ENCODE measurements around the gene SGK1.
"Not testable (repeated sequence)": the region's sequence is repeated elsewhere in the genome, so short reads cannot be mapped to it uniquely, and the experiment has no call there.

Gene SGK1

GRCh38 chr6:134328792-134329191 is 10.9 kb upstream of the SGK1 start:
- no peak for DNase-seq (ENCODE audit: low read depth)
- H3K4me3 ChIP-seq (ENCODE audit: control insufficient read depth, low read depth, low read length): no peak overlapping the region
- no peak for TF ChIP-seq CTCF (conservative IDR thresholded peaks at IDR 0.05; ENCODE audit: control insufficient read depth, insufficient read depth, low read depth, low read length)

GRCh38 chr6:134328138-134328537 is 10.2 kb upstream of the SGK1 start:
- no peak for TF ChIP-seq CTCF (conservative IDR thresholded peaks at IDR 0.05; ENCODE audit: control insufficient read depth, insufficient read depth, low read depth, low read length)
- no peak for DNase-seq (ENCODE audit: low read depth)
- H3K4me3 ChIP-seq (ENCODE audit: control insufficient read depth, low read depth, low read length): no peak overlapping the region

DNA sequence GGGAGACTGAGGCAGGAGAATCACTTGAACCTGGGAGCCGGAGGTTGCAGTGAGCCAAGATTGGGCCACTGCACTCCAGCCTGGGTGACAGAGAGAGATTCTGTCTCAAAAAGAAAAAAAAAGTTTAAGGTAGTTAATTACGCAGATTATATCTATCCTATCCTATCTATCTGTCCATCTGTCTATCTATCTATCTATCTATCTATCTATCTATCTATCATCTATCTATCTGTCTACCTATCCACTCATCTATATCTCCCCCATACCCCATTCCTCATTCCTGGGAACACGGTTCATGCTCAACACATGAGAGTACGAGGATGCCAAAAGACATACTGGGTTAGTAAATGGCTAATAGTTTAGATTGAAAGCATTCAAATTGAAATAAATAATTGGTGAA is 8.3 kb upstream of the SGK1 start:
- not testable (repeated sequence) for DNase-seq (ENCODE audit: low read depth); H3K4me3 ChIP-seq (ENCODE audit: control insufficient read depth, low read depth, low read length)

GRCh38 chr6:134324766-134325165 is 6.9 kb upstream of the SGK1 start:
- no peak overlapping the region for H3K4me3 ChIP-seq (ENCODE audit: control insufficient read depth, low read depth, low read length)
- TF ChIP-seq CTCF (conservative IDR thresholded peaks at IDR 0.05; ENCODE audit: control insufficient read depth, insufficient read depth, low read depth, low read length): no peak
- DNase-seq (ENCODE audit: low read depth): no peak

DNA sequence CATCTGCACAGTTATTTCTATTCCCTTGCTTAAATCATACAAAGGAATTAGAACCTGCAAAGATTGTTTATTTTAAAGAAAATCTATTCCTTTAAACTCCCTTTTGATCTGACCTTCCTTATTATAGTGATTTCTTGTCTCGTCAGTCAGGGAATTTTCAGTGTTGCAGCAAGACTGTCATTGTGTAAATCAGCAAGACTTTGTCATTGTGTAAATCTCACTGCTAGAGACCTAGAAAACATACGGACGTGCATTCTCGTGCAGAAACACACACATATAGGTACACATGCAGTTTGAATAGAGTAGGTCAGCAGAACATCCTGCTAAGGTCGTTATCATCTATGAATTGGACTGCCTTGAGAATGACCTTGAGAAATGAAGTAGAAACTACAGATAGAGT is 6.2 kb upstream of the SGK1 start:
- no peak for TF ChIP-seq CTCF (conservative IDR thresholded peaks at IDR 0.05; ENCODE audit: control insufficient read depth, insufficient read depth, low read depth, low read length)
- no peak for DNase-seq (ENCODE audit: low read depth)
- H3K4me3 ChIP-seq (ENCODE audit: control insufficient read depth, low read depth, low read length): no peak overlapping the region

DNA sequence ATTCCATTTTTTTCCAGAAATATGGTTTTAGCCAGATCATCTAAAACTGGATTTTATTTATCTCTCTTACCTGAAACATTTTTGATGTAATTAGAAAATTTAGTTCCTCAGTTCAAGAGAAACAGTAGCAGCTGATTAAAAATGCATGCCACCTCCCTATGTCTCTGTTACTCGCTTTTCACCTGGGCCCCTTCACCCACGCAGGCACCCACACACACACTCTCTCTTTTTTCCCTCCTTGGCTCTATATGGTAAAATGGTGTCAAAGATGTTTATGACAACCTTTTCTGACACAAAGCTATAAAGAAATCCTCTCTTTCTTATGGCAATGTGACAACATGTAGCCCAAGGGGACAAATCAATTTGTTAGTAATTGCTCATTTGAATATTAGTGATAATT is 5.8 kb upstream of the SGK1 start:
- TF ChIP-seq CTCF (conservative IDR thresholded peaks at IDR 0.05; ENCODE audit: control insufficient read depth, insufficient read depth, low read depth, low read length): no peak
- DNase-seq (ENCODE audit: low read depth): no peak

DNA sequence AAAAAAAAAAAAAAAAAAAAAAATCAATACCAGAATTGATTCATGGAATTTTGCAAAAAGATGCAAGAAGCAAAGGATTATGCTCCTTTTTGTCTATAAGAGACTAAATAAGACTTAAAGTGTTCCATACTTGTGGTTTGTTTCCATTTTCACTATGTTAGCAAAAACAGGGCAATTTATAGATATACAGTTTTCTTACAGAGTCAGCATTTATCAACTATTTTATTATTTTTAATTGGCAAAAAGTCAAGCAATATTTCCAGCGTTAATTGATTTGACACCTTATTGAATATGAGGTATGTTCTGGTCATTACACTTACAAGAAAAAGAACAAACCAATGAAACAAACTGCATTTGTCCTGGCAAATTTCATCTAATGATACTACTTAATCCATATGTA is 5.4 kb upstream of the SGK1 start:
- no peak for DNase-seq (ENCODE audit: low read depth)
- no peak for TF ChIP-seq CTCF (conservative IDR thresholded peaks at IDR 0.05; ENCODE audit: control insufficient read depth, insufficient read depth, low read depth, low read length)
- H3K4me3 ChIP-seq (ENCODE audit: control insufficient read depth, low read depth, low read length): no peak overlapping the region

More for the DNA sequence above, 5.8 kb upstream of the SGK1 start:
- no peak overlapping the region for H3K4me3 ChIP-seq (ENCODE audit: control insufficient read depth, low read depth, low read length)
